SK-N-SH treated with all-trans-retinoic acid at 6 μM for 48 hours (cell line): ENCODE measurements around the gene CCDC120.
A peak's percentile ranks its signal among the peaks of the same experiment; 100 is the strongest.

ENCODE experiments used
- ATAC-seq: fragments of 200-7000 bp; cut with Tn5 transposase; 3 replicates; pipeline ENCODE4 v1.9.1; 2020; ENCODE audit warnings: mild to moderate bottlenecking, moderate library complexity
- ARNTL ChIP-seq: fragments of 450-650 bp; formaldehyde crosslinking; IDR thresholded peaks from 2 replicates; pipeline ENCODE4 v1.5.0; 2020; ENCODE audit warnings: low read depth, mild to moderate bottlenecking, moderate library complexity, borderline replicate concordance
- BACH2 ChIP-seq: fragments of 250-450 bp; sonication (Bioruptor Pico); IDR thresholded peaks from 2 replicates; pipeline ENCODE4 v1.9.0; 2021; ENCODE audit warnings: mild to moderate bottlenecking, borderline replicate concordance
- CREB5 ChIP-seq: fragments of 250-450 bp; sonication (Bioruptor Pico); IDR thresholded peaks from 2 replicates; pipeline ENCODE4 v1.5.1; 2020; ENCODE audit warnings: low read depth, mild to moderate bottlenecking, moderate library complexity
- CSRNP3 ChIP-seq: fragments of 250-450 bp; sonication (Bioruptor Pico); IDR thresholded peaks from 2 replicates; pipeline ENCODE4 v1.5.1; 2021; ENCODE audit warnings: mild to moderate bottlenecking, moderate library complexity
- ESRRG ChIP-seq: fragments of 250-450 bp; sonication (Bioruptor Pico); IDR thresholded peaks from 2 replicates; pipeline ENCODE4 v1.6.1; 2021; ENCODE audit warnings: mild to moderate bottlenecking
- GLIS3 ChIP-seq: fragments of 250-450 bp; sonication (Bioruptor Pico); IDR thresholded peaks from 2 replicates; pipeline ENCODE4 v1.5.0; 2020; ENCODE audit warnings: mild to moderate bottlenecking, moderate library complexity
- ISL1 ChIP-seq: fragments of 250-450 bp; sonication (Bioruptor Pico); IDR thresholded peaks from 2 replicates; pipeline ENCODE4 v2.1.2; 2022; ENCODE audit warnings: mild to moderate bottlenecking, moderate library complexity
- OSR1 ChIP-seq: fragments of 250-450 bp; sonication (Bioruptor Pico); IDR thresholded peaks from 2 replicates; pipeline ENCODE4 v1.8.0; 2022; ENCODE audit warnings: moderate library complexity, mild to moderate bottlenecking, inconsistent platforms
- PATZ1 ChIP-seq: fragments of 250-450 bp; sonication (Bioruptor Pico); IDR thresholded peaks from 2 replicates; pipeline ENCODE4 v1.8.0; 2020; ENCODE audit warnings: mild to moderate bottlenecking, moderate library complexity, borderline replicate concordance
- POU6F1 ChIP-seq: fragments of 250-450 bp; sonication (Bioruptor Pico); IDR thresholded peaks from 2 replicates; pipeline ENCODE4 v1.8.0; 2021; ENCODE audit warnings: low read depth, mild to moderate bottlenecking, moderate library complexity, borderline replicate concordance
- PPARA ChIP-seq: fragments of 250-450 bp; sonication (Bioruptor Pico); IDR thresholded peaks from 2 replicates; pipeline ENCODE4 v1.5.0; 2020; ENCODE audit warnings: mild to moderate bottlenecking, borderline replicate concordance
- RARB ChIP-seq: fragments of 250-450 bp; sonication (Bioruptor Pico); IDR thresholded peaks from 2 replicates; pipeline ENCODE4 v1.8.0; 2021; ENCODE audit warnings: mild to moderate bottlenecking, moderate library complexity
- SNAI2 ChIP-seq: fragments of 250-450 bp; sonication (Bioruptor Pico); IDR thresholded peaks from 2 replicates; pipeline ENCODE4 v1.5.0; 2020; ENCODE audit warnings: mild to moderate bottlenecking, moderate library complexity
- TCF4 ChIP-seq: fragments of 250-450 bp; sonication (Bioruptor Pico); IDR thresholded peaks from 2 replicates; pipeline ENCODE4 v1.8.0; 2021; ENCODE audit warnings: mild to moderate bottlenecking, moderate library complexity, borderline replicate concordance
- TSHZ2 ChIP-seq: fragments of 250-450 bp; sonication (Bioruptor Pico); IDR thresholded peaks from 2 replicates; pipeline ENCODE4 v1.5.0; 2020; ENCODE audit warnings: mild to moderate bottlenecking, moderate library complexity
- ZC3H10 ChIP-seq: fragments of 250-450 bp; sonication (Bioruptor Pico); IDR thresholded peaks from 2 replicates; pipeline ENCODE4 v1.5.1; 2021; ENCODE audit warnings: mild to moderate bottlenecking, moderate library complexity
- ZFP30 ChIP-seq: fragments of 450-650 bp; formaldehyde crosslinking; IDR thresholded peaks from 2 replicates; pipeline ENCODE4 v1.5.0; 2022; ENCODE audit warnings: mild to moderate bottlenecking, moderate library complexity
- ZNF565 ChIP-seq: fragments of 450-650 bp; formaldehyde crosslinking; conservative IDR thresholded peaks from 2 replicates; pipeline ENCODE4 v1.5.0; 2020; ENCODE audit warnings: low read depth, mild to moderate bottlenecking, moderate library complexity

Gene CCDC120

GRCh38 chrX:49096419-49096818, 37.6 kb downstream of the CCDC120 start (continued):
- TF ChIP-seq TSHZ2 (no peak), ZC3H10 (CRISPR knock-in tag) (no peak), ZFP30 (CRISPR knock-in tag) (no peak)

- TF ChIP-seq CSRNP3 (no peak), SNAI2 (CRISPR knock-in tag) (no peak), ZFP30 (CRISPR knock-in tag) (no peak), CREB5 (CRISPR knock-in tag) (no peak), ZC3H10 (CRISPR knock-in tag) (no peak), BACH2 (no peak), PPARA (CRISPR knock-in tag) (no peak), OSR1 (CRISPR knock-in tag) (no peak), RARB (CRISPR knock-in tag) (no peak)
- TF ChIP-seq, all 23 proteins: peak for 0
- peak; percentile 95 for ATAC-seq
Observed at GRCh38 chrX:49100704-49101628, 42.2 kb downstream of the CCDC120 start.

GRCh38 chrX:49101629-49101984, 42.8 kb downstream of the CCDC120 start:
- TF ChIP-seq RARB (CRISPR knock-in tag) (no peak), ARNTL (CRISPR knock-in tag) (no peak), PATZ1 (no peak), ESRRG (no peak)
- peak; percentile 12; the same call in 2 of the 3 replicates for ATAC-seq

- no peak for ATAC-seq
- TF ChIP-seq TCF4 (CRISPR knock-in tag) = no peak
- TF ChIP-seq GLIS3 = no peak
- TF ChIP-seq BACH2 = no peak
- no peak for TF ChIP-seq PATZ1
- TF ChIP-seq OSR1 (CRISPR knock-in tag) = no peak
- no peak for TF ChIP-seq ESRRG
- no peak for TF ChIP-seq ISL1 (CRISPR knock-in tag)
Observed at GRCh38 chrX:49102190-49102589, 43.4 kb downstream of the CCDC120 start.

- no peak for ATAC-seq
- TF ChIP-seq ZNF565 (no peak), ZFP30 (CRISPR knock-in tag) (no peak), PPARA (CRISPR knock-in tag) (no peak), POU6F1 (CRISPR knock-in tag) (no peak)
Observed at GRCh38 chrX:49103637-49104036, 44.8 kb downstream of the CCDC120 start.
